NCI-H1694 (cell line): ENCODE data around the gene DENND4B.
A peak's percentile ranks its signal among the peaks of the same experiment; 100 is the strongest.

Experiments
- DNase-seq: peaks from one replicate; lab custom pipeline; 2025; lab: John Stamatoyannopoulos, UW

DENND4B gene

GRCh38 chr1:153945795-153946621 is 510 bp downstream of the DENND4B start:
- DNase-seq = peak; percentile 31

GRCh38 chr1:153945131-153945794 is 1.3 kb downstream of the DENND4B start:
- no peak for DNase-seq

GRCh38 chr1:153944827-153945117 is 1.7 kb downstream of the DENND4B start:
- no peak for DNase-seq

- DNase-seq = no peak
These were observed 2.3 kb downstream of the DENND4B start for GRCh38 chr1:153944005-153944826.

DNA sequence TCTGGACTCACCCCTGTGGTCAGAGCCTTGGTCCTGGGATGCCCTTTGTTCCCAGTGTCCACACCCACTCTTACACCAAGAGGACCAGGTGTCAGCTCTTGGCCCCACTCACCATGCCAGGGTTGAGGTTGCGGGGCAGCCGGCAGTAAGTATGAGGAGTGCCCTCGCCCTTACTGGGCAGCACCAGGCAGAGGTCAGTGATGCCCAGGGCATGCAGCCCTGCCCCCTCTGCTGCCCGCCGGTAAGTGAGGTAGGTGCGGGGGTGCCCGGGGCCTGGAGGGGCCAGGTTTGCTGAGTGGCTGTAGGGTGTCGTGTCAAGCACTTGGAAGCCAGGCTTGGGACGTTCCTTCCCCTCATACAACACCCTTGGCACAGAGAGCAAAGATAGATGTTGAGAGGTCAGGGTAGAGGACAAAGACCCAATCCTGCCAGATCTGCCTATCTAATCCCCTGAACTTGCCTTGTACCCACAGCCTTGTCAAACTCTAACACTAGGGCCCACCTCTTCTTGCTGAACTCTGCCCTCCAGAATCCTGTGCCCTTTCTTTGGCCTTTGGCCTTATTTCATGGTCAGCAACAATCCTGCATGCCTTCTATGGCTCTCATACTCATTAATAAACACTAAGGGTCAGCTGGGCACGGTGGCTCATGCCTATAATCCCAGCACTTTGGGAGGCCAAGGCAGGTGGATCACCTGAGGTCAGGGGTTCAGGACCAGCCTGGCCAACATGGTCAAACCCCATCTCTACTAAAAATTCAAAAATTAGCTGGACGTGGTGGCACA is 3.6 kb downstream of the DENND4B start:
- DNase-seq = no peak

DNA sequence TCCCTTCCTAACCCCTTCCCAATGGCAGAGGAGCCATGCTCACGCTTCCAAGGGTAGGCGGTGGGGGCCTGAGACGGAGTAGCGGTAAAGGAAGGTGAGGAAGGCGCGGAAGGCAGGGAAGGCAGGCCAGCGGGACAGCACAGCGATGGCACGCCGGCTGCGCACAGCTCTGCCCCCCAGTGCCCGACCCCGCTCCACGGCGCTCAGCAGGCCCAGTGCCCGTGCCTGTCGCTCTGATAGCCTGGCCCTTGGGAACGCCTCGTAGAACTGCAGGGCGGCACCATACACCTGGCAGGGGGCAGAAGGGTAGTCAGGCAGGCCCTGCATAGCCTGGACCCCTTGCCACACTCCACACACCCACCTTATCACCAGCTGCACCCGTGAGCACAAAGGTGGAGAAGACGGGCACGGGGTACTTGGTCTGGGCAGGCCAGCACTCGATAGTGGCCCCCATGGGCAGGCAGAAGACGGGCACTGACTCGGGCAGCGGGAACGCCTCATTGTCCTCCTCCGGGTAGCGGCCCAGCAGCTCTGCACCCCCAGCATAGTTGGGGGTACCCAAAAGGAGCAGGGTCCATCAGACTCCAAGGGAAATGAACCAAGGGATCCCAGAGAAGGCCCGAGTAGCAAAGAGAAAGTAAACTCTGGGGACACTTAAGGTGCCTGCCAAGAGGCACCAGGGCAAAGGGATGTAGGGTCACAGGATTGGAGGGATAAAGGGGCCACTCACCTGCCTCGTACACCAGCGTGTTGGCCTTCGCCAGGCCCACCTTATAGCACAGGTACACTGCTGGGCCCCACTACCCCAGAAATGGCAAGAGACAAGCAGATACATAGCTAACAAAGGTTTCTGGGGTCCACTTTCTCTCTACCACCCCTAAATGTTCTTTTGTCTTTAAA is 4.4 kb downstream of the DENND4B start:
- no peak for DNase-seq

GRCh38 chr1:153940756-153941155 is 5.8 kb downstream of the DENND4B start:
- no peak for DNase-seq

- no peak for DNase-seq
These were observed 7.0 kb downstream of the DENND4B start for GRCh38 chr1:153939476-153939875.

DNA sequence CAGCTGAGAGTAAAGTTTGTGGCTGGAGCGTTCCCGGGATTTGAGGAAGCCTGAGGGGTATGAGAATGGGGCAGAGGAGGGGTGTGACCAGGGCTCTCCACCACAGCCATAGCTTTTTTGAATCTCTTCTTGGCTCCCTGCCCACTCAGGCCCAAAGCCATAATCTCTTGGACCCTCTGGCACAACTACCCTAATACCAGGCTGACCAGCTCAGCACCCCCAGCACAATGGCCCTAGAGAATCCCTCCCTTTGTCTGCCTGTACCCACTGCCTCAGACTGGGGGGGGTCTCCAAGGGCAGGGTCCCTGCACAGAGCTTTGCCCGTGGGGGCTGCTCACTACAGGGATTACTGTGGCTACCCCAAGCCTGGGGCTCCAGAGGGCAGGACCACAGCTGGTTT is 7.5 kb downstream of the DENND4B start:
- no peak for DNase-seq

DNA sequence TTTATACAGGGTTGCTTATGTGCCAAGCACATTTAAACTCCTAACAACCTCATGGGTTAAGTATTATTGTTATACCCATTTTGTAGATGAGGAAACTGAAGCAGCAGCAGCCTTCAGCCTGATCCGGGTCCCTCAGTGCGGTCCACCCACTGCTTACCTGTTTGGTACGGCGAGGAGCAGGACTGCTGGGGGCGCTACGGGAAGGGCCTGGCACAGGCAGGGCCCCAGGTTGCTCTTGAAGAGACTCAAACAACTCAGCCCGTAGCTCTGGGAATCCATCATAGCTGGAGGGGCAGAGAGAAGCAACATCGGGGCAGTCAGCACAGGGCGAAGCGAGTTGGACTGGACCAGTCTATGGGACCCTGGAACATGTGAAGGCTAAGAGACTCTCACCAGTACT is 9.2 kb downstream of the DENND4B start:
- DNase-seq = no peak

- peak; percentile 43 for DNase-seq
These were observed 10.3 kb downstream of the DENND4B start for GRCh38 chr1:153936011-153936802.

- no peak for DNase-seq
These were observed 11.8 kb downstream of the DENND4B start for GRCh38 chr1:153934746-153935145.

DNA sequence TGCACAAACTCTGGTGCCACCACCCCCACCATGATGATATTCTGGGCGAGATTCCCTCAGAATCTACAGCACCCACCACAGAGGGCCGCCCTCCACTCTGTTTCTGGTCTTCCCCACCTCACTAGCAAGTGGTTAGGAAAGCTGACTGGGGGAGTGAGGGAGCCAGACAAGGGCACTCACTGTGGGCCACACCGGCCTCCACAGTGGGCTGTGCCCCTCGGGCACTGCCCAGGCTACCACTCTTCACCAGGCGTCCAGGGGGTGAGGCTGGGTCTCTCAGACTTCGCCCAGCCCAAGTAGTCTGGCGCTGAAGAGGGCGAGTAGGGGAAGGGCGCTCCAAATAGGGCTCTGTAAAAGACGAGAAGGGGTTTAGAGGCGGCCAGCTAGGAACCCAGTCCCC is 12.6 kb downstream of the DENND4B start:
- no peak for DNase-seq

GRCh38 chr1:153933430-153933829 is 13.1 kb downstream of the DENND4B start:
- DNase-seq = no peak

DNA sequence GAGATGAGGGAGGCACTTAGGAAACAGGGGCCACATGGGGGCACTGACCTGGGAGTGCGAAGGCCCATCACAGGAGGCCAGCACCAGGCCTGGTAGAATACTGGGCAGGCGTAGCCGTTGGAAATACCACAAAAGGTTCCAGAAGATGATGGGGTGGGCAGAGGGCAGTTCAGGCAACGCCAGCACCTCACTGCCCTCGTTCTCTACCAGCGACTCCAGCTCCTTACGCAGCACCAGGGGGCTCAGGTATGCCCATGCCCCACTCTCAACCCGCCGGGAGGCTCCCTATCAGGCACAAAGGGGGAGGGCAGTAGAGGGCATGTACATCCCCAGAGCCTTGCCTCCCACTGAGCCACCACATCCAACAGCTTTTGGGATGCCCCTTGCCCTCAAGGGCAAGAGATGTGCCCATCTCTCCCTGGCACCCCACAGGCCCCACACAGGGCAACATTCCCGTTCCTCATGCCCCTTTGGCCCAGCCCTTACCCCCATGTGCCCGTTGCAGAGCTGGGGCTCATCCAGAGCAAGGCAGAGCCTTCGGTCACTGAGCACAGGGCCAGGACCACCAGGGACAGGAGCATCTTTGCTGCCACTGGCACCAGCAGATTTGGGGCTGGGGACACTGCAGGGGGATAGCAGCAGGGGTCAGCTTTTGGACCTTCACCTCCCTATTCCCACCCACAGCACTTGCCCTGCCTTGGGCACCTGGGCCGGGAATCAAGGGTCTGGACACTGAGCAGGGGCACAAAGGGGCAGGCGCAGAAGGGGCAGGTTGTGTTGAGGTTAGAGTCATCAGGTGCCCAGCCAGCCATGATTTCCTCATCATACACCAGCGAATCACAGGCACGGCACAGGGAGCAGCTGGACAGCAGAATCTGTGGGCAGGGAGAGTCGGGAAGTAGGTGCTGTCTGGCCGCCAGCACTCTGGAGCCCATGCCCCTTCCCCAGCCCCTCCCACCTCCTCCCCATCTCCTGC is 14.1 kb downstream of the DENND4B start:
- no peak for DNase-seq

DNA sequence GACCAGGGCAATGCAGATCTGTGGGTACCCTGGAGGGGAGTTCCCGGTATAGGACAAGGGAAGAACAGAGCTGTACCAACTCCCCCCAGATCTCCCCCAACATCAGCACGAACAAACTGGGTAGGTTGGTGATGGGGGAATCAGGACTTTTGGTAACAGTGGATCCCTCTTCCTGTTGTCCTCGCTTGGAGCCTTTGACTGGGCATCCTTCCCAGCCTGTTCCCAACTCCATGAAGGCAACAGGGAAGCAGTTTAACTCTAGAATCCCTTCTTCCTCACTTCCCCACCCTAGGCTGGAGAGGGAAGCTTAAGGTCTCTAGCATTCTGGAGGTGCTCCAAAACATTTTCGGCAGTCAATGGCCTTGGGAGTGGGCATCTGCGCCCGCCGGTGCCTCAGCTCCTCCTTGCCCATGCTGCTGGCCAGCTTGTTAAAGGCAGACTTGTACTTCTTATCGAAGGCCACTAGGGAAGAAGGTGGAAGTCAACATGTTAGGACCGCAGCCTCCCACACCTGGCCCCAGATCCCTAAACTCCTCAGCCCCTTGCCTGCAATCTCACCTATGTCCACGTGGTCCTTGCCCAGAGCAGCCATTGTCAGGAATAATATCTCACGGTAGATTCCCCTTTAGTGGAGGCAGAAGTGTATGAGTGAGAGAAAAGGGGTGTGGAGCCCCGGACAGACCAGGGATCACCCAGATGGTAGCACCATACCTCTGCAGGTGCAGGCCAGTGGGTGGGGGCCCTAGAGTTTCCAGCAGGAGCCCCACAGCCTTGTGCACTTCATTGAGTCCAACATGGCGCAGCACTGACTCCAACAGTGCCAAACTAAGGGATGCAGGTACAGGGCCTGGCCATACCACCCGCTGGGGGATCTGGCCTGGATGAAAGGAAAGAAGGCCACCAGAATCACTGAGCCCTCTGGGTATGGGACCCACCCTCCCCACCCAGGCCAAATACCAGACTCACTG is 16.3 kb downstream of the DENND4B start:
- DNase-seq = no peak

- no peak for DNase-seq
These were observed 17.1 kb downstream of the DENND4B start for GRCh38 chr1:153929426-153929825.
